Transverse colon (tissue), 4 donors: ENCODE data around the gene LPIN1. TPM values are rescaled to one million over a fixed set of nuclear protein-coding genes. Genes with fewer than 3 reads are reported as not detected.

Experiments used
- DNase-seq: peaks from one replicate; pipeline ENCODE4 v3.0.0-alpha.2; 2019
- H3K27ac ChIP-seq, 4 donors: fragments of 200-600 bp; sonication (generic); 2 replicates each; pipeline ENCODE4 v1.5.1; 2016 to 2018; ENCODE audit warnings: inconsistent platforms in 4 of 4
- H3K27me3 ChIP-seq: fragments of 200-600 bp; sonication (generic); 2 replicates; pipeline ENCODE4 v1.5.1; 2017; ENCODE audit warnings: inconsistent platforms
- H3K36me3 ChIP-seq, 4 donors: fragments of 200-600 bp; sonication (generic); 2 replicates each; pipeline ENCODE4 v1.5.1; 2017 to 2019; ENCODE audit warnings: inconsistent platforms in 4 of 4
- H3K4me1 ChIP-seq, 4 donors: fragments of 200-600 bp; sonication (generic); 2 replicates each; pipeline ENCODE4 v1.5.1; 2017 to 2020; ENCODE audit warnings: inconsistent platforms in 4 of 4
- H3K4me3 ChIP-seq, 4 donors: fragments of 200-600 bp; sonication (generic); 1 replicate in 1 of 4; 2 replicates in 3 of 4; pipeline versions ENCODE4 v1.5.1 to v1.6.1; 2017 to 2019; ENCODE audit warnings: inconsistent platforms in 4 of 4
- H3K9me3 ChIP-seq, 2 donors: fragments of 200-600 bp; sonication (generic); 2 replicates each; pipeline ENCODE4 v1.5.1; 2017 to 2019; ENCODE audit warnings: inconsistent platforms in 2 of 2
- CTCF ChIP-seq, 5 experiments: fragments of 200-600 bp in 3 of 5; fragments of 450-650 bp in 2 of 5; sonication (generic) in 3 of 5; IDR thresholded peaks; 1 replicate in 2 of 5; 2 replicates in 3 of 5; pipeline ENCODE4 v1.5.1; 2016 to 2017; ENCODE audit warnings: antibody characterized with exemption in 5 of 5, inconsistent platforms in 3 of 5, mild to moderate bottlenecking in 2 of 5, moderate library complexity in 1 of 5
- EP300 ChIP-seq: sonication (generic); formaldehyde crosslinking; IDR thresholded peaks from one replicate; pipeline ENCODE4 v1.6.1; 2017; ENCODE audit warnings: antibody characterized with exemption, low read depth
- POLR2A ChIP-seq: fragments of 450-650 bp; IDR thresholded peaks from one replicate; pipeline ENCODE4 v1.6.1; 2016; ENCODE audit warnings: antibody characterized with exemption, mild to moderate bottlenecking, moderate library complexity
- POLR2AphosphoS5 ChIP-seq, 3 donors: sonication (generic); formaldehyde crosslinking; IDR thresholded peaks; one replicate each; pipeline ENCODE4 v1.6.1; 2016; ENCODE audit warnings: antibody characterized with exemption in 3 of 3
- WGBS, 2 donors: methylation state at CpG; one replicate each; pipeline ENCODE4 v1.1.5; 2018; ENCODE audit warnings: low coverage in 1 of 2; 5-methylcytosine and 5-hydroxymethylcytosine counted together
- in situ Hi-C, 4 donors: fragments of 200-750 bp; cut with MboI; loops; one replicate each; pipeline versions ENCODE4 v1.15.0 to v1.15.1; 2017; ENCODE audit warnings: low sequenced_read_pairs in 3 of 4, low pct_ligation_motif_present in 1 of 4, low pct_unique_long_range_greater_than_20kb in 1 of 4
- intact Hi-C: fragments of 100-400 bp; cut with DNase I; formaldehyde crosslinking; loops from one replicate; pipeline ENCODE4 v1.15.1; 2023; ENCODE audit warnings: low total_unique reads
- total RNA-seq, 4 donors: library from RNA; depleted of rRNA; stranded (reverse); fragments of >200 nt; gene quantifications; one replicate each; pipeline ENCODE4 v1.1.0, GENCODE V29; 2016

LPIN1 gene
- 10 to 100 TPM; 19.7 to 62.1 (median 26.6) TPM for total RNA-seq

GRCh38 chr2:11746376-11746806 lies at the start of gene LPIN1:
Gene LPIN1, plus strand, starts transcription at chr2:11746632. Its CDS starts 18,910 bp downstream, at chr2:11765542.
- in situ Hi-C loops (no loop called here), intact Hi-C loops (no loop called here)
- H3K4me1 ChIP-seq, result peaks cover 10 to 55% (median 39%) of the 10 kb centered on the region in 4 donors
- H3K27ac ChIP-seq, result peak within 1 kb of the TSS; percentile 90 to 95 (median 92)
- TF ChIP-seq CTCF (IDR thresholded peaks at IDR 0.05) (no peak), POLR2AphosphoS5 (IDR thresholded peaks at IDR 0.05) (peak; percentile 90 to 93 (median 90)), POLR2A (peak; percentile 29), EP300 (no peak)
- H3K4me3 ChIP-seq, result peak within 1 kb of the TSS; percentile 68 to 89 (median 84)
- DNase-seq, result peak; percentile 93
- no peaks in the 10 kb centered on the region for H3K27me3 ChIP-seq
- no peaks in the 10 kb centered on the region for H3K36me3 ChIP-seq
- WGBS, 2 donors, result 1% methylated on average over 14 of the region's 49 CpGs; no CpG with 5 or more reads in 1 of the 2 donors
- H3K9me3 ChIP-seq, result no peaks in the 10 kb centered on the region

- in situ Hi-C loops (no loop called here), intact Hi-C loops (no loop called here)
- Histone ChIP-seq H3K27me3 (no peaks in the 10 kb centered on the region), H3K27ac (peak overlapping the region in 3 of 4 donors; percentile 43 to 72 (median 55)), H3K4me1 (peaks cover 6 to 24% (median 12%) of the 10 kb centered on the region in 4 donors), H3K36me3 (no peaks in the 10 kb centered on the region), H3K4me3 (no peak overlapping the region), H3K9me3 (no peaks in the 10 kb centered on the region)
- no peak for TF ChIP-seq CTCF (IDR thresholded peaks at IDR 0.05)
- WGBS, 2 donors, result 55% methylated on average over 9 of the region's 9 CpGs; no CpG with 5 or more reads in 1 of the 2 donors
- no peak for DNase-seq
Measured at GRCh38 chr2:11696736-11697102, 49.7 kb upstream of the LPIN1 start.

- no peak for DNase-seq
- Histone ChIP-seq H3K36me3 (no peaks in the 10 kb centered on the region), H3K9me3 (no peaks in the 10 kb centered on the region), H3K27me3 (no peaks in the 10 kb centered on the region), H3K27ac (peak overlapping the region; percentile 43 to 77 (median 64)), H3K4me3 (no peak overlapping the region), H3K4me1 (peaks cover 6 to 24% (median 12%) of the 10 kb centered on the region in 4 donors)
- in situ Hi-C loops (no loop called here), intact Hi-C loops (no loop called here)
- TF ChIP-seq POLR2AphosphoS5 (IDR thresholded peaks at IDR 0.05) (no peak), CTCF (IDR thresholded peaks at IDR 0.05) (no peak)
- 46% methylated on average over 16 of the region's 16 CpGs; no CpG with 5 or more reads in 1 of the 2 donors for WGBS, 2 donors
Measured at GRCh38 chr2:11697103-11697871, 49.1 kb upstream of the LPIN1 start.

GRCh38 chr2:11698009-11698922 lies 48.2 kb upstream of the LPIN1 start:
- H3K4me3 ChIP-seq, result no peak overlapping the region
- intact Hi-C loops, result no loop called here
- in situ Hi-C loops, result no loop called here

More at GRCh38 chr2:11698009-11698922, 48.2 kb upstream of the LPIN1 start:
- Histone ChIP-seq H3K27ac (peak overlapping the region; percentile 43 to 77 (median 64)), H3K9me3 (no peaks in the 10 kb centered on the region), H3K4me1 (peaks cover 6 to 18% (median 12%) of the 10 kb centered on the region in 4 donors), H3K27me3 (no peaks in the 10 kb centered on the region), H3K36me3 (no peaks in the 10 kb centered on the region)
- TF ChIP-seq EP300 (peak; percentile 44), POLR2AphosphoS5 (IDR thresholded peaks at IDR 0.05) (peak in 2 of 3 donors; percentile 77 to 81), CTCF (IDR thresholded peaks at IDR 0.05) (no peak)
- DNase-seq, result peak; percentile 59
- 73 to 100% methylated on average over 5 to 23 of the region's 24 CpGs for WGBS, 2 donors
